ENCODE results near the gene CD63. TPM values are rescaled to one million over a fixed set of nuclear protein-coding genes. Genes with fewer than 3 reads are reported as not detected.

CD63 gene
- total and polyA plus RNA-seq, 9 of the 15 experiments (the other 6 are each of a cell fraction or from before 2014, with no cell fraction given), result 313 to 735 (median 433) TPM

DNA sequence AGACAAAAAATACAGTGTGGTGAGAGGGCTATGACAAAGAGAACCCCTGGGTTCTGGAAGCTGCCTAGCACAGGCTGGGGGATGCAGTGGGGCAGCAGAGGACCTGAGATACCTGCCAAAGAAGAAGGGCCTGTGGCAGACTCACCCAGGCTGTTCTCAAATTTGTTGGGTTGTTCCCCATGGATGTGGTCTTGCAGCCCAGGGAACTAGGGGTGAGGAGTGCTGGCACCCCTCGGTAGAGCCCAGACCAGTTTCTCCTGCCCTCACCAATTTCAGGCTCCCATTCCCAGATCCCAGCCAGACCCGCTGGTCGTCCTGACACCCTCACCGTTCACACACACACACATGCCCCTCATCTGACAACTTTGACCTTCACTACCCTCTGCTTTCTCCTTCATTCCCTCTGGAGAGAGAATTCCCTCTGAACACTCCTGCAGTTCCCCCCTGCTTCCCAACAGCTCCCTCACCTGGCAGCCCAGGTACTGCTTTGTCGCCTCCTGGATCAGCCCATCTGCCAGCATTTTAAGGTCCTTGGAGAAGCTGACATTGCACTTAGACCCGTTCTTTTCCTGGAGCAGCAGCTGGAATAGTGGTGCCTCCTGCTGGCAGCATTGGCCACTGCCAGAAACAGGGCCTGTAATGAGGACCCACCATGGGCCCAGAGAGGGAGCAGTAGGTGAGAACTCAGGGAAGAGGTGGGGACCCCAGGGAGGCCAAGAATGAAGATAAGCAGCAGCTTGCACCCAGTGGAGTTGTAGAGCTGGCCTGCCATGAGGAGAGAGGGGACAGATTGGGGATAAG, 8.2 kb upstream of the CD63 start (continued):
- TF ChIP-seq, protein P1, sequence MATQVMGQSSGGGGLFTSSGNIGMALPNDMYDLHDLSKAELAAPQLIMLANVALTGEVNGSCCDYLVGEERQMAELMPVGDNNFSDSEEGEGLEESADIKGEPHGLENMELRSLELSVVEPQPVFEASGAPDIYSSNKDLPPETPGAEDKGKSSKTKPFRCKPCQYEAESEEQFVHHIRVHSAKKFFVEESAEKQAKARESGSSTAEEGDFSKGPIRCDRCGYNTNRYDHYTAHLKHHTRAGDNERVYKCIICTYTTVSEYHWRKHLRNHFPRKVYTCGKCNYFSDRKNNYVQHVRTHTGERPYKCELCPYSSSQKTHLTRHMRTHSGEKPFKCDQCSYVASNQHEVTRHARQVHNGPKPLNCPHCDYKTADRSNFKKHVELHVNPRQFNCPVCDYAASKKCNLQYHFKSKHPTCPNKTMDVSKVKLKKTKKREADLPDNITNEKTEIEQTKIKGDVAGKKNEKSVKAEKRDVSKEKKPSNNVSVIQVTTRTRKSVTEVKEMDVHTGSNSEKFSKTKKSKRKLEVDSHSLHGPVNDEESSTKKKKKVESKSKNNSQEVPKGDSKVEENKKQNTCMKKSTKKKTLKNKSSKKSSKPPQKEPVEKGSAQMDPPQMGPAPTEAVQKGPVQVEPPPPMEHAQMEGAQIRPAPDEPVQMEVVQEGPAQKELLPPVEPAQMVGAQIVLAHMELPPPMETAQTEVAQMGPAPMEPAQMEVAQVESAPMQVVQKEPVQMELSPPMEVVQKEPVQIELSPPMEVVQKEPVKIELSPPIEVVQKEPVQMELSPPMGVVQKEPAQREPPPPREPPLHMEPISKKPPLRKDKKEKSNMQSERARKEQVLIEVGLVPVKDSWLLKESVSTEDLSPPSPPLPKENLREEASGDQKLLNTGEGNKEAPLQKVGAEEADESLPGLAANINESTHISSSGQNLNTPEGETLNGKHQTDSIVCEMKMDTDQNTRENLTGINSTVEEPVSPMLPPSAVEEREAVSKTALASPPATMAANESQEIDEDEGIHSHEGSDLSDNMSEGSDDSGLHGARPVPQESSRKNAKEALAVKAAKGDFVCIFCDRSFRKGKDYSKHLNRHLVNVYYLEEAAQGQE (IDR thresholded peaks at IDR 0.05; ENCODE audit: borderline replicate concordance), result peak; percentile 89
- TF ChIP-seq, protein P1 (CRISPR knock-in tag; IDR thresholded peaks at IDR 0.05; ENCODE audit: low read depth), result 0 out of 2 replicates have a peak, but pooled peaks have one; percentile 11
- TF ChIP-seq MTA3 (IDR thresholded peaks at IDR 0.05; ENCODE audit: borderline replicate concordance), result peak; percentile 53; the same call in 1 of the 2 replicates
- peak; percentile 69 for TF ChIP-seq MAFG (tag; conservative IDR thresholded peaks at IDR 0.05)
- TF ChIP-seq MTA1 (IDR thresholded peaks at IDR 0.05; ENCODE audit: borderline replicate concordance), result 0 out of 2 replicates have a peak, but pooled peaks have one; percentile 35
- peak; percentile 48; the same call in 1 of the 2 replicates for TF ChIP-seq CC2D1A (IDR thresholded peaks at IDR 0.05)
- no peak for TF ChIP-seq HDAC3 (IDR thresholded peaks at IDR 0.05; ENCODE audit: borderline replicate concordance, partially characterized antibody)
- TF ChIP-seq KLF6 (CRISPR knock-in tag; IDR thresholded peaks at IDR 0.05; ENCODE audit: borderline replicate concordance), result no peak

Data from K562 (cell line).